Ovary (tissue), 3 donors: ENCODE measurements around the gene PPP1R14C.

Experiments
- CTCF ChIP-seq, 3 donors: fragments of 450-650 bp in 2 of 3; fragments of 200-600 bp in 1 of 3; IDR thresholded peaks; one replicate each; pipeline versions ENCODE4 v1.5.1 to v1.8.0; 2016 to 2022; ENCODE audit warnings: antibody characterized with exemption in 3 of 3, mild to moderate bottlenecking in 1 of 3
- EP300 ChIP-seq: sonication (generic); formaldehyde crosslinking; IDR thresholded peaks from one replicate; pipeline ENCODE4 v1.6.1; 2017; ENCODE audit warnings: antibody characterized with exemption
- POLR2A ChIP-seq: fragments of 450-650 bp; IDR thresholded peaks from one replicate; pipeline ENCODE4 v1.6.1; 2017; ENCODE audit warnings: antibody characterized with exemption, mild to moderate bottlenecking, moderate library complexity
- donor health status: DM: no; HTN: no; CAD: no.

GRCh38 chr6:150236114-150236513, 93.3 kb downstream of the PPP1R14C start:
- no peak for TF ChIP-seq EP300
- TF ChIP-seq CTCF (IDR thresholded peaks at IDR 0.05): no peak
- no peak for TF ChIP-seq POLR2A
